GM10266 (cell line): ENCODE results near the gene NFASC.

Experiments used
- DNase-seq: peaks from one replicate; pipeline ENCODE4 v3.0.0; 2012; ENCODE audit errors: extremely low spot score
- CTCF ChIP-seq: IDR thresholded peaks from 2 replicates; pipeline ENCODE4 v1.5.1; 2012; ENCODE audit warnings: mild to moderate bottlenecking, low read depth; ENCODE audit not compliant: control insufficient read depth, insufficient read depth; ENCODE audit errors: missing control alignments

Gene NFASC

DNA sequence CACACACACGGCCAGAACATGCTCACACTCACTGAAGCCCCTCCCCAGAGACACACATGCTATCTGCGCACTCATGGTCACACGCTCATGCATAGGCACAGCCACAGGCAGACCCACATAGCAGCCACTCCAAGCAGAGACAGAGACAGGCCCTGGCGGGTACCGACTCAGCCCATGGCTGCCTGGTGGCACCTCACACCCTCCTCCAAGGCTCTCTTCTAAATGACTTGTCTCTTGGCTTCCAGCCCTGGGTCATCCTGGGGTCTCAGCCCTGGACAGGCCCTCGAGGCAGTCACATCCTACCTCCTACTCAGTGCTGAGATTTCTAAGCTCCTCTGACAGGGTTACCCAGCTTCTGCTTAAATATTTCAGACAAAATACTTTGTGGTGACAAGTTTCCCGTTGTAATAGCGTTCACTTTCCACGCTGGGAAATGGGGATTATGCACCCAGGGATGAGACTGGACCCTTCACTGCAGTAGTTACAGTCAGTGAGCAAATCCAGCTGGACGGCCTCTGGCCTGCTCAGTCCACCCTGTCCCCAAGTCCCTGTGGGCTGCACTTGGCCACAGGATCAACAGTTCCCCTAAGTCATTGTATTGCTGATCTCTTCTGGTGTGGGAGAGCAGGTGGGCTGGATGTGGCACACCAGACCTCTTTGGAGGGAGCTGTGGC is 2.9 kb upstream of the NFASC start:
- DNase-seq, result no peak
- no peak for TF ChIP-seq CTCF

GRCh38 chr1:204868340-204868700 is 2.3 kb upstream of the NFASC start:
- TF ChIP-seq CTCF, result no peak
- no peak for DNase-seq

GRCh38 chr1:204869097-204869496 is 1.6 kb upstream of the NFASC start:
- DNase-seq, result no peak
- TF ChIP-seq CTCF, result no peak

DNA sequence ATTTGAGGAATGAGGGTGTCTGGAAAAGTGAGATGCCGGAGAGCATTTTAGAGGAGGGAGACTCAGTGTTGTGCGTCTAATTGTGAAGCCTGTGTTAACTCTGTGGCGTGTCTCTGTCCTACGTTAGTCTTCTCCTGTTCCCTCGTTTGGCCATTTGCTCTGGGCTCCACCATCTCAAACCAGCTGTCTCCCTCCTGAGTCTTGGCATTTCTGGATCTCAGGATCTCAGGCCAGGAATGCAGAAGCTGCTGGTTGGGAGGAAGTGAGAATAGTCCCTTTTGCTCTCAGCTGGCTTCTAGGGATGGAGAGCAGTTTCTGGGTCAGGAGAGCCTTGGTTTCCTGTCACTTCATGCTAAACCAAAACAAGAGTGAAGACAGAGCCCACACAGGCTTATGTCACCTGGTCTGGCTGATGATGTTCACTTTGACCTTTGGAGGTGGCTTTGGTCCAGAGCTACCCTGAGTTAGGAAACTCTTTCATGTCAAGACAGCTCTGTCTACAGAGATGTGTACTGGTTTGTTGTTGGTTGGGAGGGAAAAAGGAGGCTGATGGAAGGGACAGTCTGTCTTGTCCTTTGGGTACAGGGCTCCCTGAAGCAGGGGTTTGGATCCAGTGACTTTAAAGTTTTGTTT is 859 bp downstream of the NFASC start:
- no peak for DNase-seq
- no peak for TF ChIP-seq CTCF

DNA sequence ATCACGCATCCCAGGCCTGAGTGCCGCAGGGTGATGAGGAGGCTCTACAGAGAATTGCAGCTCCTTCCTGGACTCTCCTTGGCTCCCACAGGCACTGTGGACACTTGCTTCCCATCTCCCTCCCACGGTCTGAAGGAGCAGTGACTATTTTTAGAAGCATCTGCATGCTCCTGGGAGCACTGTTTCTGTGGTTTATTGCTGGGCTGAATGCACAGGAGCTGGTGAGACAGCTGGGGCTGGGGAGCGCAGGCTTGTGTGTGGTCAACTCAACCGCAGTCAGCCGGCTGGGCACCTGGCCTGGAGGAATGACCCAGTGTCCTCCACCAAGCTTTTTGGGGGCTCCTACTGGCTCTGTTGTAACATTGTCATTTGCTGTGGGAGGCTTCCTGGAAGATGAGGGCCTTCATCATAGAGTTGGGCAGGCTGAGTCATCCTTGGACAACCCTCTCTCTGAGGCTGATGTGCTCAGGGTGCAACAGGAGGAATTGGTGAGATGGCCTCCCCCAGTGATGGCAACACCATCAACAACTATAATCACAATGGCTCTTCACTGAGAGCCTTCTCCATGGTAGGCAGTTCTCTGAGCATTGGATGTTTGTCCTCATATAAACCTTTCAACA is 1.7 kb downstream of the NFASC start:
- DNase-seq, result no peak
- TF ChIP-seq CTCF, result no peak

GRCh38 chr1:204873176-204873575 is 2.5 kb downstream of the NFASC start:
- no peak for TF ChIP-seq CTCF
- no peak for DNase-seq

DNA sequence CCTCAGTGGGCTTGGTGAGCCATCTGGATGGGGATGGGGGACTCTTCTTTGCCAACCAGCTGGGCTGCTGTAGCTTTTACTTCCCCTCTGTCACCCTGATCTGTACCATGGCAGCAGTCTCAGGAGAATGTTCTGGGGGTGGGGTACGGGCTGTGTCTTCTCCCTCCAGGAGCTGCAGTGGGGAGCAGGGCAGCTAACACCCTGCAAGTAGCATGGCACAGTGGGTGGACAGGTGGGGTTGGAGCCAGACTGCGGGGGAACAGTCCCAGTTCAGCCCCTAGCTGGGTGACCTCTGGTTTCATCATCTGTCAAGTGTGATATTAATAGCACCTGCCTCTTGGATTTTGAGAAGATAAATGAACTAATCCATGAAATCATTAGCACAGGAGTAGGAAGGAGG is 3.1 kb downstream of the NFASC start:
- no peak for DNase-seq

More for the DNA sequence above, 3.1 kb downstream of the NFASC start:
- no peak for TF ChIP-seq CTCF
